Retinal pigment epithelial cell (primary cell): ENCODE measurements around the gene CCNY.

Experiments
- DNase-seq: peaks from one replicate; pipeline ENCODE4 v3.0.0-alpha.2; 2010; ENCODE audit warnings: low read depth
- H3K4me3 ChIP-seq: 2 replicates; pipeline ENCODE4 v1.5.1; 2011; ENCODE audit warnings: mild to moderate bottlenecking, low read length, control low read depth, moderate library complexity
- TF ChIP-seq, protein P1 (sequence below): conservative IDR thresholded peaks from 2 replicates; pipeline ENCODE4 v1.5.1; 2011; ENCODE audit warnings: low read depth, low read length, control low read depth, inconsistent platforms

The CCNY gene

GRCh38 chr10:35342183-35342753 lies 6.0 kb downstream of the CCNY start:
- TF ChIP-seq, protein P1, sequence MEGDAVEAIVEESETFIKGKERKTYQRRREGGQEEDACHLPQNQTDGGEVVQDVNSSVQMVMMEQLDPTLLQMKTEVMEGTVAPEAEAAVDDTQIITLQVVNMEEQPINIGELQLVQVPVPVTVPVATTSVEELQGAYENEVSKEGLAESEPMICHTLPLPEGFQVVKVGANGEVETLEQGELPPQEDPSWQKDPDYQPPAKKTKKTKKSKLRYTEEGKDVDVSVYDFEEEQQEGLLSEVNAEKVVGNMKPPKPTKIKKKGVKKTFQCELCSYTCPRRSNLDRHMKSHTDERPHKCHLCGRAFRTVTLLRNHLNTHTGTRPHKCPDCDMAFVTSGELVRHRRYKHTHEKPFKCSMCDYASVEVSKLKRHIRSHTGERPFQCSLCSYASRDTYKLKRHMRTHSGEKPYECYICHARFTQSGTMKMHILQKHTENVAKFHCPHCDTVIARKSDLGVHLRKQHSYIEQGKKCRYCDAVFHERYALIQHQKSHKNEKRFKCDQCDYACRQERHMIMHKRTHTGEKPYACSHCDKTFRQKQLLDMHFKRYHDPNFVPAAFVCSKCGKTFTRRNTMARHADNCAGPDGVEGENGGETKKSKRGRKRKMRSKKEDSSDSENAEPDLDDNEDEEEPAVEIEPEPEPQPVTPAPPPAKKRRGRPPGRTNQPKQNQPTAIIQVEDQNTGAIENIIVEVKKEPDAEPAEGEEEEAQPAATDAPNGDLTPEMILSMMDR: no peak
- H3K4me3 ChIP-seq: no peak overlapping the region
- DNase-seq: no peak

DNA sequence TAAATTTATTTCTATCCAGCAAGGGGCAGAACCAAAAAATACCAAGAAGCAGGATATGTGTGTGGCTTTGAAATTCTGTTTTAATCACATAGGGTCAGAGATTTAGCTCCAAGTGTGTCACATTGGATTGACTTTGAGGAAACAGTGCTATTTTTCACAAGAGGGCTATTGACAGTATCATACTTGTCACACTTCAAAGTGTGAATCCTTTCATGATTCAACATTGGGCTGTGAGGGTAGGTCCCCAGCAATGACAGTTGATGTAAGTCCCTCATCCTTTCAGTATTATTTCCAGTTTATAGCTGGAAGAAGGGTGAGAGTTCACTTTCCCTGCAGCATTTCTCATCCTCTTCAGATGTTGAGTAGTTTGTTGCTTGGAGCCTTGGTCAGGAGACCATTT lies 7.4 kb downstream of the CCNY start:
- TF ChIP-seq, protein P1: no peak

GRCh38 chr10:35345383-35345742 lies 9.1 kb downstream of the CCNY start:
- no peak overlapping the region for H3K4me3 ChIP-seq
- no peak for DNase-seq
- TF ChIP-seq, protein P1: no peak

More for the DNA sequence above, 7.4 kb downstream of the CCNY start:
- DNase-seq: no peak
- no peak overlapping the region for H3K4me3 ChIP-seq

- no peak for DNase-seq
- TF ChIP-seq, protein P1: no peak
- no peak overlapping the region for H3K4me3 ChIP-seq
Observed at GRCh38 chr10:35346248-35346647, 9.9 kb downstream of the CCNY start.

- peak; percentile 52 for DNase-seq
- TF ChIP-seq, protein P1: no peak
- no peak overlapping the region for H3K4me3 ChIP-seq
Observed at GRCh38 chr10:35347121-35347562, 10.8 kb downstream of the CCNY start.

DNA sequence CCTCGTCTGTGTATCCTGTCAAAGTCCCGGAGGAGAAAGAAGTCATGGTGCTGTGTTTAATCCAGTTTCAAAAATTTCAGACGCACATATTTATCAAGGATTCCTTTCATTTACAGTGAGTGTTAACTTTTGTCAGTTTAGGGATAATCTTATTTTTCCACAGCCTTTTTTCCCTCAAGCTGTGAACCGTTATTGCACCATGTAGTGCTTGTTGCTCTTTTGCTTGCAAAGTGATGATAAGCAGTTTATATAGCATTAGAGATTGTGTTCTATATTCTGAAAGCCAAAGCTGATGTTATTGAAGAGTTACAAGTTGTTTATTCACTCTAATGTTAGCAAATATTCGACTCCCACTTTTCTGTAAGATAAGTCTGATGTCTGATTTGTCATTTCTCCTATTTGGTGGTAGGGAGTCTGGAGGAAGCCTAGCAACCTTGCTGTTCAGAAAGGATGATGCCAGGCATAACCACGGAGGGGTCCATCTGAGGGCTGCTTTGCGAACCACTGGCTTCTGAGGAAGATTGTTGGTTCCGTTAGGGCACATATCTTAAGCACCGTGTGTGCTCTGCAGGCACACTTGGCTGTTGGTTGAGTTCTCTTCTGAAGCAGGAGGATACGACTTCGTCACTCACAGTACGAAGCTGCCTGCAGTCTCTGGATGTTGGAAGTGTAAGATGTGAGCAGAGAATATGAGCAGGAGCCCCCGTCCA lies 11.7 kb downstream of the CCNY start:
- TF ChIP-seq, protein P1: no peak
- no peak for DNase-seq

More for the DNA sequence above, 11.7 kb downstream of the CCNY start:
- no peak overlapping the region for H3K4me3 ChIP-seq
